ENCODE measurements around the gene PPP2R3A. TPM values are rescaled to one million over a fixed set of nuclear protein-coding genes. Genes with fewer than 3 reads are reported as not detected.
"Not testable (repeated sequence)": the region's sequence is repeated elsewhere in the genome, so short reads cannot be mapped to it uniquely, and the experiment has no call there.

The PPP2R3A gene
- total RNA-seq, 1 donor from 2014 or later = 37.9 TPM

DNA sequence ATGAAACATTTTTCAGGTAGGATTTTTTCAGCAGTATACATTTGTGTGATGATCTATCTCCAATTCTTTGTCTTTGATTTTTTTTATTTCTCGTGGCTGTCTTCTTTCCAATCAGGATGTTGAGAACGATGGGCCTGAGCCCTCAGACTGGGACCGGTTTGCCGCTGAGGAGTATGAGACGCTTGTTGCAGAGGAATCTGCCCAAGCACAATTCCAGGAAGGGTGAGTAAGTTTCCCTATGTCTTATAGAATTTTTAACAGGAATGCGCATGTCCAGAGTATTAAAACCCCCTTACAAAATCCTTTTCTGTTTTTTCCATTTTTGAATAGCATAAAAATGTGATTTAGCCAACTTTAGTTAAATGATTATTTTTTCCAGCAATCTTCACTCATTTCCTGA is 140.6 kb downstream of the PPP2R3A start:
- no peak for DNase-seq

DNA sequence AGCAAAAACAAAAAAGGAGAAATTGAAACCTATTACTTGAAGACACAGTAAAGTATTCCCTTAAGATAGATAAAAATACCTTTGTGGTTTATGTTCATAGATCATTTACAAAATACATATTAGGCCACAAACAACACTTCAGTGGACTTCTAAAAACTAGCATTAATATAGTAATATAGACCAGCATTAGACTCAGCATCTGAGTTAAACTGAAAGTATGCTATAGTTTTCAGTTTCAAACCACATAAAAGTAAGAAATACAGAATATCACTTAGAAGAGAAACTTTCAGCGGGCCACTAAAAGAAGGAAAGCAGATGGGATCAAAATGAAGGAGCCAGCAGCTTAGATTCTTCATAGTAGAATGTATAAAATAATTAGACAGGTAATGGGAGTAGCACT is 144.0 kb downstream of the PPP2R3A start:
- DNase-seq = no peak

DNA sequence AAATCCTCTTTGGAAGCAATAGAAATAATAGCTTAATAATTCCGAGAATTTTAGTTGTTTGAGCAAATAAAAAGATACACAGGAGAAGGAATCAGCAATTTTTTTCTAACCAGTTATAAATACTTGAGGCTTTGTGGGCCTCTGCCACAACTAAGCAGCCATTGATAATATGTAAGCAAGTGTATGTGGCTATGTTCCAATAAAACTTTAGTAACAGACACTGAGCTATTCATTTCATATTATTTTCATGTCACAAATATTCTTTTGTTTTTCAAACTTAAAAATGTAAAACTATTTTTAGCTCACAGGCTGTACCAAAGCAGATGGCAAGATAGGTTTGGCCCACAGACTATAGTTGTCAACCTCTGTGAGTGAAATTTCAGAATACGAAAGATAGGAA is 145.0 kb downstream of the PPP2R3A start:
- DNase-seq = no peak

DNA sequence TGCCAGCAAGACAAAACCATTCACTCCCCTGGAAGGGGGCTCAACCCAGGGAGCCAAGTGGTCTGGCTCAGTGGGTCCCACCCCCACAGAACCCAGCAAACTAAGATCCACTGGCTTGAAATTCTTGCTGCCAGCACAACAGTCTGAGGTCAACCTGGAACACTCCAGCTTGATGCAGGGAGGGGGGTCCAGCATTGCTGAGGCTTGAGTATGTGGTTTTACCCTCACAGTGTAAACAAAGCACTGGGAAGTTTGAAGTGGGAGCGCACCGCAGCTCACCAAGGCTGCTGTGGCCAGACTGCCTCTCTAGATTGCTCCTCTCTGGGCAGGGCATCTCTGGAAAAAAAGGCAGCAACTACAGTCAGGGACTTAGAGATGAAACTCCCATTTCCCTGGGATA is 148.9 kb downstream of the PPP2R3A start:
- DNase-seq = no peak

DNA sequence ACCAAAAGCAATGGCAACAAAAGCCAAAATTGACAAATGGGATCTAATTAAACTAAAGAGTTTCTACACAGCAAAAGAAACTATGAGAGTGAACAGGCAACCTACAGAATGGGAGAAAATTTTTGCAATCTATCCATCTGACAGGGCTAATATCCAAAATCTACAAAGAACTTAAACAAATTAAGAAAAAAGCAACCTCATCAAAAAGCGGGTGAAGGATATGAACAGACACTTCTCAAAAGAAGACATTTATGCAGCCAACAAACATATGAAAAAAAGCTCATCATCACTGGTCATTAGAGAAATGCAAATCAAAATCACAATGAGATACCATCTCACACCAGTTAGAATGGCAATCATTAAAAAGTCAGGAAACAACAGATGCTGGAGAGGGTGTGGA is 153.8 kb downstream of the PPP2R3A start:
- not testable (repeated sequence) for DNase-seq

DNA sequence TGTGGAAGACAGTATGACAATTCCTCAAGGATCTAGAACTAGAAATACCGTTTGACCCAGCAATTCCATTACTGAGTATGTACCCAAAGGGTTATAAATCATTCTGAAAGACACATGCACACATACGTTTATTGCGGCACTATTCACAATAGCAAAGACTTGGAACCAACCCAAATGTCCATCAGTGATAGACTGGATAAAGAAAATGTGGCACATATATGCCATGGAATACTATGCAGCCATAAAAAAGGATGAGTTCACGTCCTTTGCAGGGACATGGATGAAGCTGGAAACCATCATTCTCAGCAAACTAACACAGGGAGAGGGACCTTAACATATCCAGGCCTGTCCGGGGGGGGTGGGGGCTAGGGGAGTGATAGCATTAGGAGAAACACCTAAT is 154.3 kb downstream of the PPP2R3A start:
- DNase-seq = not testable (repeated sequence)

DNA sequence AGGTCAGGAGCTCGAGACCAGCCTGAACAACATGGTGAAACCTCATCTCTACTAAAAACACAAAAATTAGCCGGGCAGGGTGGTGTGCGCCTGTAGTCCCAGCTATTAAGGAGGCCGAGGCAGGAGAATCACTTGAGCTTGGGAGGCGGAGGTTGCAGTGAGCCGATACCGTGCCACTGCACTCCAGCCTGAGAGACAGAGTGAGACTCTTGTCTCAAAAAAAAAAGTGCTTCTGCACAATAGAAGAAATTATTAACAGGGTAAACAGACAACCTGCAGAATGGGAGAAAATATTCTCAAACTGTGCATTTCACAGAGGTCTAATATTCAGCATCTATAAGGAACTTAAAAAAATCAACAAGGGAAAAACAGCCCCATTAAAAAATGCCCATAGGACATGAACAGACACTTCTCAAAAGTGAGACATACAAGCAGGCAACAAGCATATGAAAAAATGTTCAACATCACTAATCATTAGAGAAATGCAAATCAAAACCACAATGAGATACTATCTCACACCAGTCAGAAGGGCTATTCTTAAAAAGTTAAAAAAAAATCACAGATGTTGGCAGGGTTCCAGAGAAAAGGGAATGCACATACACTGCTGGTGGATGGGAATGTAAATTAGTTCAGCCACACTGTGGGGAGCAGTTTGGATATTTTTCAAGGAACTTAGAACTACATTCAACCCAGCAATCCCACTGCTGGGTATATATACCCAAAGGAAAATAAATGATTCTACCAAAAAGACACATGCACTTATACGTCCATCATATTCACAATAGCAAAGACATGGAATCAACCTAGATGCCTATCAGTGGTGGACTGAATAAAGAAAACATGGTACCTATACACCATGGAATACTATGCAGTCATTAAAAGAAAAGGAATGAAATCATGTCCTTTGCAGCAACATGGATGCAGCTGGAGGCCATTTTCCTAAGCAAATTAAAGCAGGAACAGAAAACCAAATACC is 155.1 kb downstream of the PPP2R3A start:
- no peak for DNase-seq

DNA sequence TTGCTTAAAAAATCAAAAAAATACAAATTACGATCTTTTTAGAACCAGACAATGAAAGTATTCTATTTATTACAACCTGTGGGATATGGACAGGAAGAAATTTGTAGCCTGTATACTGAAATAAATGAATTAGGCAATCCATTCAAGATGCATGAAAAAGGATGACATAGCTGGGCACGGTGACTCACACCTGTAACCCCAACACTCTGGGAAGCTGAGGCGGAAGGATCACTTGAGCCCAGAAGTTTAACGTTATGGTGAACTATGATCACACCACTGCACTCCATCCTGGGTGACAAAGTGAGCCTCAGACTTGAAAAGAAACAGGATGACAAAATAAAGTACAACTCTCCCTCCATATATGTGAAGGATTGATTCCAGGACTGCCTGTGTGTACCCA is 156.5 kb downstream of the PPP2R3A start:
- no peak for DNase-seq

DNA sequence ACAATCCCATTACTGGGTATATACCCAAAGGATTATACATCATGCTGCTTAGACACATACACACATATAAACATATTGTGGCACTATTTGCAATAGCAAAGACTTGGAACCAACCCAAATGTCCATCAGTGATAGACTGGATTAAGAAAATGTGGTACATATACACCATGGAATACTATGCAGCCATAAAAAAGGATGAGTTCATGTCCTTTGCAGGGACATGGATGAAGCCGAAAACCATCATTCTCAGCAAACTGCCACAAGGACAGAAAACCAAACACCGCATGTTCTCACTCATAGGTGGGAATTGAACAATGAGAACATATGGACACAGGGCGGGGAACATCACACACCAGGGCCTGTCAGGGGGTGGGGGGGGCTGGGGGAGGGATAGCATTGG is 166.1 kb downstream of the PPP2R3A start:
- not testable (repeated sequence) for DNase-seq

DNA sequence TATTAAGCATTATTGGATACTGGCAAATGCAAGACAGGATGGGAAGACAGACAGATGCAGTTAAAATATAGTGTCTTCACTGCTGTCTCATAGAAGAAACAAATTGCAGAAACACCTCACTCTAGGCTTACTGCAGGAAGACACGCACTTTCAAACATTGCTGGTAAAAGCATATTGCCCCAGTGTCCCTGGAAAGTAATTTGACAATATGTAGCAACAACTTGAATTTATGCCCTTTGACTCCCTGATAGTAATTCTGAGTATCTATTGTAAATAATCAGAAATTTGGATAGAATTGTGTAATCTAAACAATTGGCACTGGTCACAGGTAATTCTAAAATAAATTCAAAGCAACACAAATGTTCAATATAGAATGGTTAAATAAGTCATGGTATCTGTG is 168.6 kb downstream of the PPP2R3A start:
- no peak for DNase-seq

DNA sequence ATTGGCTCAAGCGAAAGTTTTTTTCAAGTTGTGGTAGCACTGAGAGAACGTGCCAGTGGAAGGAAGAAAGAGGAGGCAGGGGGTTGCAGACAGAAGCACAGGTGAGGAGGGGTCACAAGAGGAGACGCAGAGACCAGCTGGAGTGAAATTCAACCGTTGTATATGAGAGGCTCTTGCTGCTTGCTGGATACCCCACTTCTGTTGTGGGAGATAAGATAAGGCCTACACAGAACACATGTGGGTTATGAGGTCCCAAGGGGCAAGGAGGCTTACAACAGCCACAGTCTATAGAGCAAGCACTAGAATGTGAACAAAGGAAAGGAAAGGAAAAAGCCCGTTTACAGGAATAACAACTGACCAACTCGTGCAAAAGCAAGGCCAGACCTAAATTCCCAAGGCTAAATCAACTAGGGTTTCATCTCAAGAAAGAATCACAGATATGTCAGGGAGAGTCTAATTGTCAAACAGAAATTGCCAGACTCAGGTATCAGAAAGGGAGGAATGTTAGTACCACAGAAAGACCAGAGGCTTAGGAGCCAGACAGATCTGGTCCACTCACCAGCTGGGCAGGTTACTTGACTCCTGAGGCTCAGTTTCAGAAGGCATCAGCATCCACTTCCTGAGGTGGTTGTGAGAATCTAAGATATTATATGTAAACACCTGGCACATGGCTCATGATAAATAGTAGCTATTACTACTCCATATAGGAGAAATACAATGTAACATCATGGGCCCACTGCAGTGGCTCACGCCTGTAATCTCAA is 169.7 kb downstream of the PPP2R3A start:
- DNase-seq = no peak

DNA sequence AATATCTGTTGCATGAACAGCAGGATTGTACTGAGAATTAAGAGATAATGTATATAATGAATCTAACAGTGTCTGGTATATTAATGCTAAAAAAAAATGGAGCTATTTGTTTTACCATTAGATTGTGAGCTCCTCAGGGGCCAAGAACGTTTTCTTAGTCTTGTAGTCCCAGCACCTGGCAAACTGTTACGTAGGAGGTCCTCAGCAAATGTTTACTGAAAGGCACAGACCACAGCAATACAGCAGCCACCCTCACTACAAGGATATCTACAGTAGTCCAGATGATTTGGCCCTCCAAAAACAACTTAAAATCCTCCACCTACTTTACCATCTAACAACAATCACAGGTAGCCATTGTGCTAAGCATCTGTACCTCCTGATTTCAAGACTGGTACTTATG is 170.9 kb downstream of the PPP2R3A start:
- no peak for DNase-seq

DNA sequence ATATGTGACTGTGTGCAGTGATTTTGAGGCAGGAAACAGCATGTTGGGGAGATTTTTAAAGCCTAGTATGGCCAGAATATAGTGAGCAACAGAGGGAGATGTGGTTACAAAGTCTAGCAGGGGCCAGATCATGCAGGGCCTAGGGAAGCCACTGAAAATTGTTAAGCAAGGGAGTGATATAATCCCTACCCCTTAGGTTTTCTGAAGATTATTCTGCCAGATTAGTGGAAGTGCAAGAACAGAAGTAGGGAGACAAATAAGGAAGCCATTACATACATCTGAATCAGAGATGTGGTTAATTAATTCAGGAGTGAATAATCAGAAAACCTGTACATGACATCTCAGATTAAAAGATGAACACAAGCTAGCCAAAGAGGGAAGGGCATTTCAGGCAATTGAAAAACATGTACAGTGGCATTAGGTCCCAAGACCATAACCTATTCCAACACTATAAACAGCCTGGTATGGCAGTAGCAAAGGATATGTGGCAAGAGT is 175.8 kb downstream of the PPP2R3A start:
- DNase-seq = no peak

DNA sequence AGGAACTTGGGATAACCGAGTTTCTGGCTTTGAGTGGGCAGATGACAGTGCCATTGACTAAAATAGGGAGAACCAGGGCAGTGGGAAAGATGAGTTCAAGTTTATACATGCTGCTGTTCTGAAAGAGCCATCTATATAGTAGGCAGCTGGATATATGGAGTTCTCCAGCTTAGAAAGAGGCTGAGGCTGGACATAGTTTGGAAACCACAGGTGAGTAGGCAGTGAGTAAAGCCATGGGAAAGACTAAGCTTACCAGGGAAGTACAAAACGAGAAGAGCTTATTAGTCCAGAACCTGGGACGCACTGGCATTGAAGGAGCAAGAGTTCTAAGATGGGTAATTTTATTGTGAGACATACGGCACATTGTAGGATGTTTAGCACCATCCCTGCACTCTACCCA is 176.4 kb downstream of the PPP2R3A start:
- DNase-seq = no peak

DNA sequence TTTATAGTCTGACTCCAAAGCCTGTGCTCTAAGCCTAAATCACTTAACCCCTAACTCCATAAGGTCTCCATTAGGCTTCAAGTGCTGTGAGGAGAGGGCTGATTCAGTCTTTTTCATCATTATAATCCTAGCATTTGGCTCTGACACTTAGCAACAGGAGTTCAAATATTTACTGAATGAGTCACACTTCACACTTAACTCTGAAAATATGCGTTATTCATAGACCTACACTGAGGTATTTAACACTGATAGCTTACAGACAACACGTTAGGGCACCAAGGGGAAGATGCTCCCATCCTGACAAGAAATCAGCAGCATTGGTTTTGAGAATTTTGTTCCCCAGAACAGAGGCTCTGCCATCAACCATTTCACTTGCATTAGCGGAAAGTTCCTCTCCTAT is 177.1 kb downstream of the PPP2R3A start:
- no peak for DNase-seq

DNA sequence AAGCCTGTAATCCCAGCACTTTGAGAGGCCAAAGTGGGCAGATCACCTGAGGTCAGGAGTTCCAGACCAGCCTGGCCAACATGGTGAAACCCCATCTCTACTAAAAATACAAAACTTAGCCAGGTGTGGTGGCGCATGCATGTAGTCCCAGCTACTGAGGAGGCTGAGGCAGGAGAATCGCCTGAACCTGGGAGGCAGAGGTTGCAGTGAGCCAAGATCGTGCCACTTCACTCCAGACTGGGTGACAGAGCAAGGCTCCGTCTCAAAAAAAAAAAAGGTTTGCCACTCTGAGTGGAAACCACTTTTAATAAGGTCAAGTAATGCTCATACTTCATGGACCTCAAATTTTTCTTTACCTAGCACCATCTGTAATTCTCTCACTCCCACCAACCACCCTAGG is 178.9 kb downstream of the PPP2R3A start:
- not testable (repeated sequence) for DNase-seq

DNA sequence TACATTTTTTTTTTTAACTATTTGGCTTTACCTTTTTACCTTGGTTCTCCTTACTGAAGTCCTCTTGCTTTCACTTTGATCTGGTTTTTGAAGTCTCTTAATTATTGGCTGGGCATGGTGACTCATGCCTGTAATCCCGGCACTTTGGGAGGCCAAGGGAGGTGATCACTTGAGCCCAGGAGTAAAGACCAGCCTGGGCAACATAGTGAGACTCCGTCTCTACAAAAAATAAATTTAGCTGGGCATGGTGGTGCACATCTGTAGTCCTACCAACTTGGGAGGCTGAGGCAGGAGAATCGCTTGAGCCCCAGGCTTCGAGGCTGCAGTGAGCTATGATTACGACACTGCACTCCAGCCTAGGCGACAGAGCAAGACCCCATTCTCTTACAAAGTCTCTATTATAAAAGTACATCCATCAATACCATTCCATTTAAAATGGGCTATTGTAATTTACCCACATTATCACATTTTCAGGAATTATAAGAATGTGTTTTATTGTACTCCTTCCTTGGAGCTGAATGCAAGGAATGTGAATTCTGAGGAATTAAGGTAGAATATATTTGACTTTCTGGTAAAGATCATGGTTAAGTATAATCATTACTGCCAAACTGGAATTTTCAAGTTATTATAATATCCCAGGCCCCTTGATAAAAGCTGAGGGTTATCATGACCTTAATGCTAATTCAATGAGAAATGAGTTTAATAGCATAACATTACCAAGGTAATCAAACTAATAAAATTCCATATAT is 181.6 kb downstream of the PPP2R3A start:
- DNase-seq = no peak

DNA sequence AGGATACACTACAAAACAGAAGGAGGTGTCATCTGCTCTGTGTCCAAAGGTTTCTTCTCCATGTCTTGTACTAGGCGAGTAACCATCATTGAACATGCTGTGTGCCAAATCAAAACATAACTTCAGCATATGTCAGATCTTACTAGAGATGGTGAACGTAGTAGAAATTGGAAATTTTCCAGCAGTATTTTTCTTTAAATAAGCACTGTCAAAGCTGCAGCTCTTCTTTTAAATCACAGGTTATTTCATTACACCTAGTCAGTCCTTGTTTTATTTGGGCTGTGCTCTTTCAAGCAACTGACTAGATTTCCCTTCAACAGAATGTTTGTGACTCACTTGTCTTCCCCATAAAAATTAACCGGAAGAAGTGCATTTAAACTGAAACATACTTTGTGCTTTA is 184.1 kb downstream of the PPP2R3A start:
- DNase-seq = no peak

DNA sequence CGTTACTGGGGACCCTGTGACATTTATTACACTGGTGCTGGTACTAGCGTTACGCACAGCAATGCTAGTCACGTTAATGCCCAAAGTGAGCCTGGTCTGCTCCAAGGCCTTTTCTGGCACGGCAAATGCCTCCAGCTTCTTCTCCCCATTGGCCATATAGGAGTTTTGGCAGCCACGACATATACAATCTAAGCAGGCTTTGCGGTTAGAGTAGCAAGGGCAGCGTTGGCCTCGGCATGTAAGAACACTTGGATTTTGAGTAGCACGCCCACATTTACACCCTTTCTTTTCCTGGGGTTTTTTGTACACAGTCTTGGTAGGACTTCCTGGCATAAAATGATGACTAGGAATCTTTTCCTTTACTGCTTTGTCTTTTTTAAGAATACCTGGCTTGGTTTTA is 185.7 kb downstream of the PPP2R3A start:
- no peak for DNase-seq

DNA sequence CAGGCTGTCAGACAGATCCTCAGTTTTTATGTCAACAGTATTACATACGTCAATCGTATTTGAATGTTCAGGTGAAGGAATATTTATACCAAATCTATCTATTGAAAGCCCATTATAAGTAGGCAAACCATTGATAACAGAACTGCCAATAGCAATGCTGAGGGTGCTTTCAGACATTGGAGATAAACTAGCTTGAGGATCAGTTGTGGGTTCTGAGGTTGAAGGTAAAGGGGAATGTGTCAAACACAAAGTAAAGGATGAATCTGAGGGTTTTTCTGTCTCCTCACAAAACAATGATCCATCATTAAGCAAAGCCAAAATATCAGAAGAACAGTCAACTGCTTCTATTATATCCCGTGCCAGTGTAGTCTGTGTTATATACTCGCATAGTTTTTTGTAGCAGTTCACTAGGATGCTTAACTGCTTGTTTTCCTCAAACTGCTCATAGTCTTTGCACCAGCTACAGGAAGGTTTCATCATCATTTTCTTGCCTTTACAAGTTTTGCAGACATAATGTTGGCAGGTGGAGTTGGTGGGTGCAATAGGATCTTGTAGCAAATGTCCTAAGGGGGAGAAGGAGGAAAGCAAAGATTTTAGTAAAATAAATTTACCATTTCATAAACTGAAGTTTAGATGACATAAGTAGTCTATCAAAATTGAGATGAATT is 186.8 kb downstream of the PPP2R3A start:
- no peak for DNase-seq

DNA sequence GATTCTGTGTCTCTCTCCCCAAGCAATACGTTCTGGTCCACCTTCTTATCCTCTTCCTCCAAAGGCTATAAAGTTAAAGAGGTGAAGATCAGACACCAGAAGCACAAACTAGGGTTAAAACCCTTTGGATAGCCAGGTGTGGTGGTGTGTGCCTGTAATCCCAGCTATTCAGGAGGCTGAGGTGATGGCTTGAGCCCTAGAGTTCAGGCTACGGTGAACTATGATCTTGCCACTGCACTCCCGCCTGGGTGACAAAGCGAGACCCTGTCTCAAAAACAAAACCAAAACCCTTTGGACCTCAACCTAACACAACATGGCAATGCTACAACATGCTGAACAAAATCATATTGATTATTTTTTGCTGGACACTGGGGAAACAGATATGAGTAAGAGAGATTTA is 187.4 kb downstream of the PPP2R3A start:
- no peak for DNase-seq

DNA sequence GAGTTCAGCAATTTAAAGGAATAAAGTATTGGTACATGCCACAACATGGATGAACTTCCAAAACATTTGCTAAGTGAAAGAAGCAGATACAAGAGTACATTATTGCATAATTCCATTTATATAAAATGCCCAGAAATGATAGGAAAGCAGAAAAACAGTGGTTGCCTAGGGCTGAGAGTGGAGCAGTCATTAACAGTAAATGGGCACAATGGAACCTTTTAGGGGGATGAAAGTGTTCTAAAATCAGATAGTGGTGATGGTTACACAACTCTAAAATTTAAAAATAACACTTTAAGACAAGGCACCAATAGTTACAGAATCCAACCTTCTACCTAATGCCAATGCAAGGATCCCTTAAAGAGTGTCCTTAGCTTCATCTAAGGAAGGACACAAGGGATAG is 196.0 kb downstream of the PPP2R3A start:
- DNase-seq = no peak

Data from occipital lobe (tissue), 2 donors.